Stimulated activated CD4-positive, alpha-beta T cell treated with anti-CD3 and anti-CD28 coated beads, Interleukin-2, amount 100 ng/mL, for 48 hours (primary cell): ENCODE results near the gene SLC35A2.
"Not testable (repeated sequence)": the region's sequence is repeated elsewhere in the genome, so short reads cannot be mapped to it uniquely, and the experiment has no call there.

ENCODE experiments used
- DNase-seq, 2 donors: peaks; one replicate each; pipeline ENCODE4 v3.0.0-alpha.2; 2020

Gene SLC35A2

GRCh38 chrX:48901069-48901468 lies 10.4 kb downstream of the SLC35A2 start:
- no peak for DNase-seq

GRCh38 chrX:48899078-48899410 lies 12.4 kb downstream of the SLC35A2 start:
- DNase-seq: no peak

GRCh38 chrX:48897625-48898306 lies 13.7 kb downstream of the SLC35A2 start, which contains the start of the genes PQBP1 and TIMM17B:
TSS of gene PQBP1 (plus strand) at chrX:48897930. CDS start at chrX:48898510, 580 bp downstream.
TSS of gene TIMM17B (minus strand) at chrX:48897768. CDS start at chrX:48897749, 19 bp downstream.
- DNase-seq: peak; percentile 75 to 76

GRCh38 chrX:48897157-48897624 lies 14.3 kb downstream of the SLC35A2 start:
- DNase-seq: no peak

- no peak for DNase-seq
Measured at GRCh38 chrX:48896611-48897011, 14.8 kb downstream of the SLC35A2 start.

- no peak for DNase-seq
Measured at GRCh38 chrX:48894891-48895290, 16.6 kb downstream of the SLC35A2 start.

GRCh38 chrX:48893556-48894348 lies 17.7 kb downstream of the SLC35A2 start:
- DNase-seq: no peak

- no peak for DNase-seq
Measured at GRCh38 chrX:48892896-48893295, 18.6 kb downstream of the SLC35A2 start.

- DNase-seq: peak in 1 of 2 donors; percentile 57
Measured at GRCh38 chrX:48891402-48892288, 19.8 kb downstream of the SLC35A2 start.

- DNase-seq: no peak
Measured at GRCh38 chrX:48890934-48891401, 20.5 kb downstream of the SLC35A2 start.

GRCh38 chrX:48890296-48890925 lies 21.0 kb downstream of the SLC35A2 start:
- no peak for DNase-seq

GRCh38 chrX:48886586-48886985 lies 24.9 kb downstream of the SLC35A2 start:
- not testable (repeated sequence) for DNase-seq

- no peak for DNase-seq
Measured at GRCh38 chrX:48883729-48884128, 27.7 kb downstream of the SLC35A2 start.

- DNase-seq: not testable (repeated sequence)
Measured at GRCh38 chrX:48876944-48877343, 34.5 kb downstream of the SLC35A2 start.

- DNase-seq: not testable (repeated sequence)
Measured at GRCh38 chrX:48872017-48872416, 39.4 kb downstream of the SLC35A2 start.

- DNase-seq: no peak
Measured at GRCh38 chrX:48864210-48864609, 47.2 kb downstream of the SLC35A2 start.

GRCh38 chrX:48854898-48855297 lies 56.5 kb downstream of the SLC35A2 start:
- no peak for DNase-seq

- DNase-seq: not testable (repeated sequence)
Measured at GRCh38 chrX:48854121-48854804, 57.2 kb downstream of the SLC35A2 start.

- not testable (repeated sequence) for DNase-seq
Measured at GRCh38 chrX:48853494-48853893, 58.0 kb downstream of the SLC35A2 start.
